Upper lobe of left lung (tissue), 6 donors: Measurements from ENCODE around the gene TMEM94. TPM values are rescaled to one million over a fixed set of nuclear protein-coding genes. Genes with fewer than 3 reads are reported as not detected.

Experiments
- ATAC-seq, 2 donors: fragments of 200-7000 bp; cut with Tn5 transposase; one replicate each; pipeline ENCODE4 v1.9.1; 2022; ENCODE audit warnings: mild to moderate bottlenecking in 2 of 2, moderate library complexity in 2 of 2; ENCODE audit not compliant: low FRiP score in 2 of 2
- DNase-seq, 2 donors: peaks; one replicate each; pipeline ENCODE4 v3.0.0-alpha.2; 2019 to 2020
- H3K27ac ChIP-seq, 4 donors: fragments of 200-600 bp; sonication (generic); one replicate each; pipeline ENCODE4 v1.5.1; 2016 to 2019
- H3K27me3 ChIP-seq, 4 donors: fragments of 200-600 bp; sonication (generic); one replicate each; pipeline ENCODE4 v1.5.1; 2017 to 2019
- H3K36me3 ChIP-seq, 4 donors: fragments of 200-600 bp; sonication (generic); one replicate each; pipeline ENCODE4 v1.5.1; 2016 to 2019
- H3K4me1 ChIP-seq, 4 donors: fragments of 200-600 bp; sonication (generic); one replicate each; pipeline ENCODE4 v1.5.1; 2018 to 2019
- H3K4me3 ChIP-seq, 4 donors: fragments of 200-600 bp; sonication (generic); one replicate each; pipeline ENCODE4 v1.5.1; 2017 to 2019; ENCODE audit warnings: mild to moderate bottlenecking in 2 of 4, moderate library complexity in 1 of 4
- H3K9me3 ChIP-seq, 4 donors: fragments of 200-600 bp; sonication (generic); one replicate each; pipeline ENCODE4 v1.5.1; 2018 to 2019
- CTCF ChIP-seq, 6 experiments: fragments of 450-650 bp in 4 of 6; fragments of 200-600 bp in 2 of 6; sonication (generic) in 2 of 6; IDR thresholded peaks; one replicate each; pipeline ENCODE4 v1.5.1; 2016 to 2019; ENCODE audit warnings: antibody characterized with exemption in 6 of 6
- EP300 ChIP-seq, 4 donors: sonication (generic); formaldehyde crosslinking; IDR thresholded peaks; one replicate each; pipeline ENCODE4 v1.5.1; 2017; ENCODE audit warnings: antibody characterized with exemption in 4 of 4, control low read depth in 2 of 4
- POLR2A ChIP-seq, 4 donors: fragments of 450-650 bp; IDR thresholded peaks; one replicate each; pipeline ENCODE4 v1.5.1; 2016 to 2017; ENCODE audit warnings: antibody characterized with exemption in 4 of 4, mild to moderate bottlenecking in 2 of 4
- POLR2AphosphoS5 ChIP-seq, 2 donors: sonication (generic); formaldehyde crosslinking; IDR thresholded peaks; one replicate each; pipeline ENCODE4 v1.5.1; 2017; ENCODE audit warnings: antibody characterized with exemption in 2 of 2
- WGBS, 2 donors: methylation state at CpG; one replicate each; pipeline ENCODE4 v1.1.5; 2017 to 2018; 5-methylcytosine and 5-hydroxymethylcytosine counted together
- total RNA-seq, 6 donors: library from RNA; depleted of rRNA in 4 of 6; stranded (reverse); fragments of >200 nt in 4 of 6; gene quantifications; one replicate each; pipeline versions ENCODE4 v1.1.0 to v1.2.1, GENCODE V29; 2016 to 2021
- donor health status: DM: no; HTN: no; CAD: no; lungs with moderate emphysema.
- donor health status: DM: no; HTN: yes; CAD: no; lungs with severe emphysema.

Gene TMEM94
- 100 to 1,000 TPM in 2 of 6 donors, 10 to 100 TPM in 4; 62.3 to 320 (median 90.5) TPM for total RNA-seq

DNA sequence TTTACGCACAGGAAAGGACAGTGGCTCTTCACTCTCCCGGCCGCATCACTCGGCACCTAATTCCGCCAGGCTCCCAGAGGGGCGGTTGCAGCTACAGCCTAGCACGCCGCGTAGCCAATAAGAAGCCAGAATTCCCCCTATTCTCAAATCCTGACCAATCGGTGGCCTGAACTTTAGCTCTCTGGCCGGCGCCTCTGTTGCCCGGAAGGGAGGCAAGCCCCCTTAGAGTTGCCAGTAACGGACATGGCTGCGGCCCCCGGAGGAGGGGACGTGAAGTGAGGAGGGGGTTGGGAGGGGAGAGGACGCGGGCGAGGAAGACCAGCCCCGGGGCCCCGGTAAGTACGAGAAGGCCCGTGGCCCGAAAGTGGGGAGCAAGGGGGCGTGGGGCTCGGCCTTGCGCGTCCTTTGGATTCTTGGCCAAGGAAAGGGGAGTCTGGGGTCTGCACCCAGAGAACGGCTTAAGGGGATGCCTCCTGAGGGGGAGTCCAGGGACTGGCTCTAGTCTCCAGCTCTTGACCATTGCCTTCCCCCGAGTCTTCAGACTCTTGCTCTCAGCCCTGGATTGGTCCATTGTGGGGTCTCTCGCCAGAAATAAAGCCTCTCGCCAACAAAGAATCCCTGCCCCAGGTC lies at the start of gene TMEM94:
Gene TMEM94, plus strand, starts transcription at position 219 of the 630 bp plus-strand sequence. CDS start 15,271 bp downstream, outside the sequence.
- Histone ChIP-seq H3K27me3 (no peaks in the 10 kb centered on the region), H3K4me3 (peak within 1 kb of the TSS; percentile 82 to 92 (median 88)), H3K27ac (peak within 1 kb of the TSS; percentile 82 to 95 (median 94)), H3K9me3 (no peaks in the 10 kb centered on the region), H3K4me1 (peaks cover 23 to 40% (median 32%) of the 10 kb centered on the region in 4 donors), H3K36me3 (no peaks in the 10 kb centered on the region)
- peak in 3 of 4 donors; percentile 15 to 78 (median 38) for TF ChIP-seq POLR2A (IDR thresholded peaks at IDR 0.05)
- no peak for TF ChIP-seq CTCF (IDR thresholded peaks at IDR 0.05)
- TF ChIP-seq POLR2AphosphoS5 (IDR thresholded peaks at IDR 0.05), result peak; percentile 54 to 70
- peak; percentile 97 to 98 for ATAC-seq
- peak; percentile 87 to 95 for DNase-seq
- 0 to 3% methylated on average over 15 to 33 of the region's 33 CpGs for WGBS, 2 donors

GRCh38 chr17:75407655-75408352 lies 48.6 kb upstream of the TMEM94 start:
- DNase-seq (no peak), ATAC-seq (no peak)
- H3K4me3 ChIP-seq, result no peak overlapping the region
- H3K27me3 ChIP-seq, result no peaks in the 10 kb centered on the region
- no peaks in the 10 kb centered on the region for H3K9me3 ChIP-seq
- TF ChIP-seq EP300 (IDR thresholded peaks at IDR 0.05), result no peak
- TF ChIP-seq CTCF (IDR thresholded peaks at IDR 0.05), result no peak
- TF ChIP-seq POLR2A (IDR thresholded peaks at IDR 0.05), result no peak
- TF ChIP-seq POLR2AphosphoS5 (IDR thresholded peaks at IDR 0.05), result no peak
- no peaks in the 10 kb centered on the region for H3K36me3 ChIP-seq
- no peak overlapping the region for H3K27ac ChIP-seq
- WGBS, 2 donors, result 92 to 98% methylated on average over 2 of the region's 2 CpGs
- peaks cover 21 to 38% (median 23%) of the 10 kb centered on the region in 4 donors for H3K4me1 ChIP-seq

- 81 to 90% methylated on average over 2 to 4 of the region's 4 CpGs for WGBS, 2 donors
- Histone ChIP-seq H3K4me3 (no peak overlapping the region), H3K27ac (no peak overlapping the region), H3K4me1 (peaks cover 11 to 19% (median 13%) of the 10 kb centered on the region in 4 donors), H3K27me3 (no peaks in the 10 kb centered on the region), H3K36me3 (no peaks in the 10 kb centered on the region), H3K9me3 (no peaks in the 10 kb centered on the region)
- DNase-seq (no peak), ATAC-seq (no peak)
- TF ChIP-seq CTCF (IDR thresholded peaks at IDR 0.05), result no peak
- no peak for TF ChIP-seq POLR2A (IDR thresholded peaks at IDR 0.05)
- no peak for TF ChIP-seq EP300 (IDR thresholded peaks at IDR 0.05)
- TF ChIP-seq POLR2AphosphoS5 (IDR thresholded peaks at IDR 0.05), result no peak
These were observed 46.3 kb upstream of the TMEM94 start for GRCh38 chr17:75410141-75410540.

GRCh38 chr17:75411328-75412067 lies 44.9 kb upstream of the TMEM94 start:
- 89 to 91% methylated on average over 5 of the region's 5 CpGs for WGBS, 2 donors
- no peak overlapping the region for H3K27ac ChIP-seq
- no peaks in the 10 kb centered on the region for H3K9me3 ChIP-seq
- H3K36me3 ChIP-seq, result no peaks in the 10 kb centered on the region
- TF ChIP-seq EP300 (IDR thresholded peaks at IDR 0.05) (no peak), POLR2A (IDR thresholded peaks at IDR 0.05) (no peak), CTCF (IDR thresholded peaks at IDR 0.05) (no peak), POLR2AphosphoS5 (IDR thresholded peaks at IDR 0.05) (no peak)
- H3K27me3 ChIP-seq, result no peaks in the 10 kb centered on the region
- DNase-seq, result no peak
- ATAC-seq, result no peak
- peaks cover 7 to 14% (median 9%) of the 10 kb centered on the region in 4 donors for H3K4me1 ChIP-seq
- H3K4me3 ChIP-seq, result no peak overlapping the region
